CD4-positive, alpha-beta T cell treated with Interleukin-6 at 100 ng/mL for 8 hours (primary cell): ENCODE measurements around the gene CADM2.
"Not testable (repeated sequence)": the region's sequence is repeated elsewhere in the genome, so short reads cannot be mapped to it uniquely, and the experiment has no call there.

ENCODE experiments used
- DNase-seq: peaks from one replicate; pipeline ENCODE4 v3.0.0-alpha.2; 2020; ENCODE audit warnings: mixed read lengths, low spot score

CADM2 gene

GRCh38 chr3:85950435-85950834 is 991.6 kb downstream of the CADM2 start:
- DNase-seq = no peak

- no peak for DNase-seq
Measured at GRCh38 chr3:85960793-85961192, 1002.0 kb downstream of the CADM2 start.

GRCh38 chr3:85977615-85978338 is 1019.0 kb downstream of the CADM2 start:
- no peak for DNase-seq

DNA sequence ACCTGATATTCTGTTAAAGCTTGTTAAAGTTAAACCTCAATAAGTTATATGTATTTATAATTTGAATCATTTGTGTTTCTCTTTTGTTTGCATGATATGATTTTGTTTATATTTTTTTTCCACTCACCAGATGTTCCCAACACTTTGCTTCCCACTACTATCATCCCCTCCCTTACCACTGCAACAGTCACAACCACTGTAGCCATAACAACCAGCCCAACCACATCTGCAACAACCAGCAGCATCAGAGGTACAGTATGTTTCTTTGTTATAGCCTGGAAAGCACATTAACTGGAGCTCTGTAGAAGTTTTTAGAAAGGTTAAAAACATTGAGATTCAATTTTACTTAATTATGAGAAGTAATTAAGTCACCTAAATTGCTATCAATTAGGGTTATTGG is 1020.2 kb downstream of the CADM2 start:
- DNase-seq = no peak

DNA sequence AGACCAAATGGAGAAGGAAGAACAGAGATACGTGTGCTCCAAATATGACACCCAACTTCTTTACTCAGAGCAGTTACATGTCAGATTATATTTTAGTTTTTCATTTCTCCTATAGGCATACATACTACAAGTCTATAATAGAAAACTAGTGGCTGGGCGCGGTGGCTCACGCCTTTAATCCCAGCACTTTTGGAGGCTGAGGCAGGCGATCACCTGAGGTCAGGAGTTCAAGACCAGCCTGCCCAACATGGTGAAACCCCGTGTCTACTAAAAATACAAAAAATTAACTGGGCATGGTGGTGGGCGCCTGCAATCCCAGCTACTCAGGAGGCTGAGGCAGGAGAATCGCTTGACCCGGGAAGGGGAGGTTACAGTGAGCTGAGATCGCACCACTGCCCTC is 1030.8 kb downstream of the CADM2 start:
- not testable (repeated sequence) for DNase-seq

GRCh38 chr3:86029590-86029989 is 1070.8 kb downstream of the CADM2 start:
- no peak for DNase-seq

DNA sequence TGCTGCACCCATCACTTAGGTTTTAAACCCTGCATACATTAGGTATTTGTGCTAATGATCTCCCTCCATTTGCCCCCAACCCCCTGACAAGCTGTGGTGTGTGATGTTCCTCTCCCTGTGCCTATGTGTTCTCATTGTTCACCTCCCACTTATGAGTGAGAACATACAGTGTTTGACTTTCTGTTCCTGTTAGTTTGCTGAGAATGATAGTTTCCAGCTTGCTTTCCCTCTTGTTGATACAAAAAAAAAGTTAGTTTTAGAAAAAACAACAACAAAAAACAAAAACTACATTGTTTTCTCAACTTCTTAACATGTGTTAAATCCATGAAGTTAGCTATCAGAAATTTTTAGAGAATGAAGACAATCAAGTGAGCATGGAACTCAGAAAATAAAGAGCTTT is 1079.1 kb downstream of the CADM2 start:
- no peak for DNase-seq

DNA sequence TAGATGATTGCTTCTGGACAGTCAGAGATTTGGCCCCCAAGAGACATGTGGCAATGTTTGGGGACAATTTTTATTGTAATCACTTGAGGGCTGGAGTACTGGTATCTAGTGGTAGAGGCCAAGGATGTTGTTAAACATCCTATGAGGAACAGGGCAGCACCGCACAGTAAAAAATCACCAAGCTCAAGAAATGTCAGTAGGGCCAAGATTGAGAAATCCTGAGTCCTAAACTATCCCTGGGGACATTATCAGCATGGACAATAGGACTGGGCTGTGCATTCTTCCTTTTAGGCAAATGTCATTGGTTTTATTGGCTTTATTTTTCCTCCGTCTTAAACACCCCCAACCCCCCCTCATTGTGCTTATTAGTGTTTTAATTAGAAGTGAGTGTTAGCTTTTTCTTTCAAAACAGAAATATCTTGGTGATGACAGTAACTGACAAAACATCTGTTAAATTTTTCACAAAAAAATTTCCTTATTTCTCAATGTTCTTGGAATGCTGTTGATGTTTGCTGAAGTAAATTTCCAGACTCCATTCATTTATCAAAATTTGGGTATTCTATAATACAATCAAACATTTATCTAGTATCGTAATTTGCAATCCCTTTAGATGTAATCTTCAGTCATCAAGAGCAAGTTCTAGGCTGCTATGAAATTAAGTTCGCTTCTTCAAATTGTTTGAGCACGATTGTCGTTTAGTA is 1087.8 kb downstream of the CADM2 start:
- no peak for DNase-seq

DNA sequence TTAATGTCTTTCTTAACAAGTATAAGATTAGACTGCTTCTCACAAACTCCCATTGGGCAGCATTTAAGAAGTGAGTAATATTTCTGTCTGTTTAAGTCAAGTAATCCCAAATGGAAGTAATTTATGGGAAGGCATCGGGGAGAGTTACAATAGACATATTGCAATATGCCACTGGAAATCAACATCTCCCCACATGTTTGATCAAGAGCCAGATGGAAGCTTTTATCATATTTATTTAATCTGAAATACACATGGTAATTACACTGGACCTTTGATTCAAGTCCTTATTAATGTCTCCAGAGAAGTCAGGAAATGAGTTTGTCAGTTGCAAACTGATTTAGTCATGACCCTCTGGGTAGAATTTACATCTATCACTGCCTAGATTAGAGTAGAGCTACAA is 1088.4 kb downstream of the CADM2 start:
- DNase-seq = no peak

GRCh38 chr3:86051058-86051457 is 1092.3 kb downstream of the CADM2 start:
- no peak for DNase-seq

DNA sequence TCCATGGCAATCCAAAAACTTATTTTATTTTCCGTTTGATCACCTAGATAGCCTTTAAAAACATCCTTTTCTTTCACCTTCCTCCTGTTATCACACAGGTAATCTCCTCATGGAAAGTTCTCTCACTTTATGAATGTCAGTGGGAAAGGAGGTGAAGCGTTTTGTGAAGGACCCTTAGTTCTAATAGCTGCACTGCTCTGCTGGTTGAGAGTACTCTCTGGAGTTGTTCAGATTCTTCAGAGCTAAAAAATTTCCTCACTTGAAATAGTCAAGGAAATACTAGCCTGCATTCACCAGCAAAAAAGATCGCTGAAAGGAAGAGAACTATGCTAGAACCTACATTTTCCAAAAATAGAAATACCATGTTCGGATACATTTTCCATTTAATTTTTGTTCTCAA is 1097.2 kb downstream of the CADM2 start:
- DNase-seq = no peak

DNA sequence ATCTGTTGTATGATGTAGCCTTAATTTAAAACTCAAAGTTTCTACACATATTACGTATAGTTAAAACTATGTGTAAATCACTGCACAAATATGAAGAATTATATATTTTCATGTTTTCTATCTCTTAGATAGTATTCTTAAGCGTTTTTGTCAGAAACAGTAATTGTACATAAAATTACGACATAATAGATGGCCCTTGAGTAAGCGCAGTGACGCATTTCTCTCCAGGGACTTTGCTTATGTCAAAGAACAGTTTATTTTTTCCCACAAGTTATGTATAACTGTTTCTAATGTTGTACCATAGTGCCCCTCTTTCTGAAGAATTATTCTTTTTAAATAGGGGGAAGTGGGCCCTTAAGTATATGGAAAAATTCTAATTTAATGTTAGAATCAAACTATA is 1098.2 kb downstream of the CADM2 start:
- no peak for DNase-seq

GRCh38 chr3:86073799-86074198 is 1115.0 kb downstream of the CADM2 start:
- no peak for DNase-seq

GRCh38 chr3:86087160-86087871 is 1128.5 kb downstream of the CADM2 start:
- no peak for DNase-seq

GRCh38 chr3:86104154-86104553 is 1145.4 kb downstream of the CADM2 start:
- DNase-seq = no peak

GRCh38 chr3:86109434-86109833 is 1150.6 kb downstream of the CADM2 start:
- DNase-seq = no peak
